B cell (primary cell): ENCODE measurements around the gene RGS6. TPM values are rescaled to one million over a fixed set of nuclear protein-coding genes. Genes with fewer than 3 reads are reported as not detected.

Source experiments
- ATAC-seq: fragments of 200-7000 bp; cut with Tn5 transposase; one replicate; pipeline ENCODE4 v1.10.0; 2021; ENCODE audit warnings: low read depth, mild to moderate bottlenecking, moderate number of reproducible peaks, moderate library complexity
- CTCF ChIA-PET: fragments of 350-600 bp; sonication (Branson Sonifier 250); formaldehyde crosslinking; loops from one replicate; lab custom pipeline; 2021; ENCODE audit warnings: antibody characterized with exemption, inconsistent platforms; lab: Charles Lee
- POLR2A ChIA-PET: fragments of 350-600 bp; sonication (Branson Sonifier 250); formaldehyde crosslinking; loops from one replicate; lab custom pipeline; 2021; ENCODE audit warnings: antibody characterized with exemption; lab: Charles Lee
- DNase-seq: peaks from one replicate; pipeline ENCODE4 v3.0.0; 2013
- H2AFZ ChIP-seq: 2 replicates; pipeline ENCODE4 v1.6.1; 2012; ENCODE audit warnings: mild to moderate bottlenecking, low read depth, low read length; ENCODE audit not compliant: insufficient read depth, poor library complexity, severe bottlenecking
- H3K27ac ChIP-seq, 2 donors: 1 replicate in 1 of 2; 2 replicates in 1 of 2; pipeline ENCODE4 v1.5.1; 2012 to 2013; ENCODE audit warnings: low read length in 2 of 2, mild to moderate bottlenecking in 2 of 2, moderate library complexity in 1 of 2
- H3K27me3 ChIP-seq, 4 experiments: fragments of 200-600 bp in 1 of 4; sonication (generic) in 1 of 4; replicated peaks in 1 of 4; 1 replicate in 2 of 4; 2 replicates in 2 of 4; pipeline versions ENCODE4 v1.6.1 to v1.7.0; 2013 to 2016; ENCODE audit warnings: low read length in 3 of 4, mild to moderate bottlenecking in 2 of 4, mixed read lengths in 1 of 4, moderate library complexity in 1 of 4; ENCODE audit not compliant: insufficient read depth in 4 of 4, control insufficient read depth in 3 of 4; ENCODE audit errors: control extremely low read depth in 1 of 4
- H3K36me3 ChIP-seq, 2 experiments: replicated peaks in 1 of 2; 1 replicate in 1 of 2; 2 replicates in 1 of 2; pipeline versions ENCODE4 v1.6.1 to v1.7.1; 2013; ENCODE audit warnings: low read length in 1 of 2; ENCODE audit not compliant: insufficient read depth in 2 of 2, control insufficient read depth in 1 of 2; ENCODE audit errors: control extremely low read depth in 1 of 2, extremely low read depth in 1 of 2
- H3K4me1 ChIP-seq, 2 donors: fragments of 200-600 bp in 1 of 2; sonication (generic) in 1 of 2; 1 replicate in 1 of 2; 2 replicates in 1 of 2; pipeline versions ENCODE4 v1.5.1 to v1.6.1; 2013 to 2017; ENCODE audit warnings: low read length in 2 of 2; ENCODE audit not compliant: control insufficient read depth in 2 of 2, insufficient read depth in 2 of 2
- H3K4me2 ChIP-seq: replicated peaks from 2 replicates; pipeline ENCODE3; 2012; ENCODE audit warnings: mild to moderate bottlenecking, low read depth, low read length; ENCODE audit not compliant: poor library complexity, severe bottlenecking
- H3K4me3 ChIP-seq, 5 experiments: fragments of 200-600 bp in 1 of 5; sonication (generic) in 1 of 5; 1 replicate in 3 of 5; 2 replicates in 2 of 5; pipeline versions ENCODE4 v1.5.1 to v1.7.0; 2011 to 2016; ENCODE audit warnings: low read length in 4 of 5, mild to moderate bottlenecking in 4 of 5, low read depth in 2 of 5, control low read depth in 1 of 5, moderate library complexity in 1 of 5; ENCODE audit not compliant: insufficient read depth in 1 of 5; ENCODE audit errors: control extremely low read depth in 1 of 5, extremely low read depth in 1 of 5
- H3K79me2 ChIP-seq: fragments of 200-600 bp; sonication (generic); one replicate; pipeline ENCODE4 v1.6.0; 2016; ENCODE audit warnings: low read length; ENCODE audit not compliant: control insufficient read depth, insufficient read depth
- H3K9ac ChIP-seq: fragments of 200-600 bp; sonication (generic); 2 replicates; pipeline ENCODE4 v1.6.1; 2017; ENCODE audit warnings: mild to moderate bottlenecking, low read length, moderate library complexity
- H3K9me3 ChIP-seq, 3 donors: one replicate each; pipeline versions ENCODE4 v1.6.1 to v1.7.1; 2013; ENCODE audit warnings: low read length in 2 of 3; ENCODE audit not compliant: control insufficient read depth in 2 of 3, insufficient read depth in 1 of 3; ENCODE audit errors: control extremely low read depth in 1 of 3
- H4K20me1 ChIP-seq: 2 replicates; pipeline ENCODE4 v1.6.0; 2012; ENCODE audit warnings: mild to moderate bottlenecking, low read length; ENCODE audit not compliant: insufficient read depth, control insufficient read depth, poor library complexity, severe bottlenecking
- H3K27ac Mint-ChIP-seq: one replicate; pipeline ENCODE4 v1.8.0; 2021; ENCODE audit warnings: mixed read lengths
- H3K27me3 Mint-ChIP-seq: one replicate; pipeline ENCODE4 v1.8.0; 2021; ENCODE audit warnings: mixed read lengths
- H3K4me1 Mint-ChIP-seq: one replicate; pipeline ENCODE4 v1.8.0; 2021; ENCODE audit warnings: mixed read lengths
- H3K4me3 Mint-ChIP-seq: one replicate; pipeline ENCODE4 v1.8.0; 2021; ENCODE audit warnings: mixed read lengths
- H3K9me3 Mint-ChIP-seq: one replicate; pipeline ENCODE4 v1.8.0; 2022; ENCODE audit warnings: mixed read lengths; ENCODE audit not compliant: insufficient read depth
- EZH2 ChIP-seq: IDR thresholded peaks from 2 replicates; pipeline ENCODE4 v1.6.1; 2012; ENCODE audit warnings: borderline replicate concordance, low read depth, mild to moderate bottlenecking, moderate library complexity, low read length; ENCODE audit not compliant: insufficient read depth, poor library complexity, severe bottlenecking
- WGBS: methylation state at CpG from one replicate; pipeline ENCODE4 v1.1.5; 2013; ENCODE audit warnings: missing lambda C conversion rate; ENCODE audit not compliant: insufficient coverage; 5-methylcytosine and 5-hydroxymethylcytosine counted together
- intact Hi-C: fragments of 100-400 bp; cut with micrococcal nuclease; formaldehyde crosslinking; loops from one replicate; pipeline ENCODE4 v1.10.0; 2022
- polyA plus RNA-seq: library from polyadenylated mRNA; depleted of rRNA; stranded (reverse); fragments of >200 nt; gene quantifications from 2 replicates; pipeline ENCODE4 v1.2.3, GENCODE V29; 2012
- total RNA-seq, 2 donors: library from RNA; stranded (reverse); fragments of 120-200 nt in 1 of 2; gene quantifications; 1 replicate in 1 of 2; 2 replicates in 1 of 2; pipeline versions ENCODE4 v1.2.3 to v1.2.4, GENCODE V29; 2013 to 2022
- TF ChIP-seq, protein P1 (sequence below): fragments of 200-600 bp; IDR thresholded peaks from one replicate; pipeline ENCODE4 v1.8.0; 2022; ENCODE audit warnings: antibody characterized with exemption, mild to moderate bottlenecking

RGS6 gene
- total and polyA plus RNA-seq, 2 donors (not counting 1 experiment from before 2014, with no cell fraction given), result 0.07 TPM; not detected in 1

DNA sequence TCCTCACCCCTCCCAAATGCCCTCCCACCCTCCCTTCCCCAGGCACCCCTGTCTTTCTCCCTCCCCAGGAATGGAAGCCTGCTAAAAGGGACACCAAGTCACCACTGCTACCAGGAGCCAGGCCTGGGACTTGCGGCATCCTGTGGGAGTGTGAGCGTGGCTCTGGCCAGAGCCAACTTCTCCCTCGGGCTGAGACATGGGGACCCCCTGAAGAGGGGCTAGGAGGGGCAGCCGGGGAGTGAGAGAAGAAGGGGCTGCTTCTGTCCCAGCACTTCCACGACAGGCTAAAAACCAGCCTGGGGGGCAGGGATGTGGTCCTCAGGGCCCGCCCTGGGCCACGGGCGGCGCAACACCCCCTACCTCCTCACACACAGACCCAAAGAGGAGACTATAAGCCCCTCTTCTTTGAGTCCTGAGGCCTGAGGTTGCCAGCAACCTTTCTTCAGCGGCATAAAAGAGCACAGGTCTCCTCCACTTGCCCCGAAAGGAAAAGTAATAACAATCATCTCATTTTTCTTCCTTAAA, 682.7 kb downstream of the RGS6 start:
- no peaks in the 10 kb centered on the region for H3K27me3 Mint-ChIP-seq
- Histone ChIP-seq H3K9ac (no peak overlapping the region), H3K27ac (no peak overlapping the region), H2AFZ (no peak overlapping the region), H4K20me1 (no peaks in the 10 kb centered on the region), H3K4me2 (no peak overlapping the region), H3K9me3 (peaks cover 0 to 5% (median 0%) of the 10 kb centered on the region in 3 donors), H3K4me3 (no peak overlapping the region), H3K27me3 (peaks cover 0 to 4% (median 0%) of the 10 kb centered on the region in 4 experiments), H3K36me3 (no peaks in the 10 kb centered on the region), H3K79me2 (no peaks in the 10 kb centered on the region), H3K4me1 (peaks cover 3 to 17% of the 10 kb centered on the region in 2 donors)
- H3K4me3 Mint-ChIP-seq, result no peak overlapping the region
- H3K4me1 Mint-ChIP-seq, result peaks cover 4% of the 10 kb centered on the region
- TF ChIP-seq, protein P1, sequence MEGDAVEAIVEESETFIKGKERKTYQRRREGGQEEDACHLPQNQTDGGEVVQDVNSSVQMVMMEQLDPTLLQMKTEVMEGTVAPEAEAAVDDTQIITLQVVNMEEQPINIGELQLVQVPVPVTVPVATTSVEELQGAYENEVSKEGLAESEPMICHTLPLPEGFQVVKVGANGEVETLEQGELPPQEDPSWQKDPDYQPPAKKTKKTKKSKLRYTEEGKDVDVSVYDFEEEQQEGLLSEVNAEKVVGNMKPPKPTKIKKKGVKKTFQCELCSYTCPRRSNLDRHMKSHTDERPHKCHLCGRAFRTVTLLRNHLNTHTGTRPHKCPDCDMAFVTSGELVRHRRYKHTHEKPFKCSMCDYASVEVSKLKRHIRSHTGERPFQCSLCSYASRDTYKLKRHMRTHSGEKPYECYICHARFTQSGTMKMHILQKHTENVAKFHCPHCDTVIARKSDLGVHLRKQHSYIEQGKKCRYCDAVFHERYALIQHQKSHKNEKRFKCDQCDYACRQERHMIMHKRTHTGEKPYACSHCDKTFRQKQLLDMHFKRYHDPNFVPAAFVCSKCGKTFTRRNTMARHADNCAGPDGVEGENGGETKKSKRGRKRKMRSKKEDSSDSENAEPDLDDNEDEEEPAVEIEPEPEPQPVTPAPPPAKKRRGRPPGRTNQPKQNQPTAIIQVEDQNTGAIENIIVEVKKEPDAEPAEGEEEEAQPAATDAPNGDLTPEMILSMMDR, result no peak
- TF ChIP-seq EZH2, result no peak
- CTCF ChIA-PET, result no interaction called here
- H3K27ac Mint-ChIP-seq, result no peak overlapping the region
- ATAC-seq (no peak), DNase-seq (no peak)
- POLR2A ChIA-PET, result no interaction called here
- intact Hi-C loops, result no loop called here
- WGBS, result 92% methylated on average over 11 of the region's 11 CpGs
- H3K9me3 Mint-ChIP-seq, result no peaks in the 10 kb centered on the region

DNA sequence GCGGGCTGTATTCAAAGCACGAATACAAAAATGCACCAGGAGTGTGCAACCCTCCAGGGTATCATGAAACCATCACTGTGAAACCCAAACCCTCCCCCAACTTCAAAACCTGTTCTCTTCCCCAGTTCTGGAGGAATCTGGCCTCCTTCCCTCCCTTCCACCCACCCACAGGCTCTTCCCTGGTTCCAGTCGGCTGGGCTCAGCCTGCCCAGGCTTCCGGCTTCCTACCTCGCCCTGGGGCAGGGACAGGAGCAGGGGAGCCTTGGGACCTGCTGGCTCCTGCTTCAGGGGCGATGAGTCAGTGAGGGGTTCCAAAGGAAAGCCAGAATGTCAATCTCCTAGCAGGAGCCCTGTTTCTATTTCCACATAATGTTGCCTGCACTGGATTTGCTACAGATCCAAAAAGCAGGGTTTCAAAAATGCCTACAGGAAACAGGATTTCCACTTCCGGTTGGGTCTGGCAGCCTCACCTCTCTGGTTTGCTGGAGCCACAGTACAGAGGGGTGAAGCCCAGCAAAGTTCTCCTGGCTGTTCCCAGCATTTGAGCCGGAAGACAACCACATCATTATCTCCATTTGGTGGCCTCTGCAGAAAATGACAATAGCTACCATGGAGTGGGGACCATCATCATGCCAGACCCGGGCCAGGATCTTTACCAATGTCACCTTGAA, 683.4 kb downstream of the RGS6 start:
- POLR2A ChIA-PET, result no interaction called here
- no peak for TF ChIP-seq EZH2
- TF ChIP-seq, protein P1, result no peak
- Histone ChIP-seq H3K27ac (no peak overlapping the region), H2AFZ (no peak overlapping the region), H4K20me1 (no peaks in the 10 kb centered on the region), H3K9me3 (peaks cover 0 to under 1% (median 0%) of the 10 kb centered on the region in 3 donors), H3K36me3 (no peaks in the 10 kb centered on the region), H3K9ac (no peak overlapping the region), H3K79me2 (no peaks in the 10 kb centered on the region), H3K27me3 (peaks cover 0 to 4% (median 0%) of the 10 kb centered on the region in 4 experiments), H3K4me1 (peaks cover 3 to 17% of the 10 kb centered on the region in 2 donors), H3K4me2 (no peak overlapping the region), H3K4me3 (no peak overlapping the region)
- 59% methylated on average over 8 of the region's 9 CpGs for WGBS
- no peaks in the 10 kb centered on the region for H3K27me3 Mint-ChIP-seq
- intact Hi-C loops, result no loop called here
- H3K4me1 Mint-ChIP-seq, result peaks cover 4% of the 10 kb centered on the region
- CTCF ChIA-PET, result no interaction called here
- no peak for ATAC-seq
- DNase-seq, result no peak
- no peaks in the 10 kb centered on the region for H3K9me3 Mint-ChIP-seq
- H3K27ac Mint-ChIP-seq, result no peak overlapping the region
- H3K4me3 Mint-ChIP-seq, result no peak overlapping the region
